Common myeloid progenitor, CD34-positive (primary cell): Measurements from ENCODE around the gene CDKN2AIPNL.

Experiments
- CTCF ChIA-PET: fragments of 350-600 bp; sonication (Branson Sonifier 250); formaldehyde crosslinking; loops from one replicate; lab custom pipeline; 2021; ENCODE audit warnings: antibody characterized with exemption; lab: Charles Lee
- POLR2A ChIA-PET: fragments of 350-600 bp; sonication (Branson Sonifier 250); formaldehyde crosslinking; loops from one replicate; lab custom pipeline; 2021; ENCODE audit warnings: antibody characterized with exemption; lab: Charles Lee
- DNase-seq, 3 donors: peaks; one replicate each; pipeline versions ENCODE4 v3.0.0 to v3.0.0-alpha.2; 2013
- H3K27ac ChIP-seq, 2 experiments: 1 replicate in 1 of 2; 2 replicates in 1 of 2; pipeline ENCODE4 v1.7.0; 2013; ENCODE audit warnings: inconsistent platforms in 2 of 2, low read length in 2 of 2, mild to moderate bottlenecking in 2 of 2, low read depth in 1 of 2, moderate library complexity in 1 of 2; ENCODE audit not compliant: severe bottlenecking in 2 of 2, insufficient read depth in 1 of 2, poor library complexity in 1 of 2
- H3K27me3 ChIP-seq, 5 experiments: replicated peaks in 2 of 5; 1 replicate in 3 of 5; 2 replicates in 2 of 5; pipeline versions ENCODE4 v1.6.1 to v1.7.0; 2013; ENCODE audit warnings: low read length in 4 of 5, mild to moderate bottlenecking in 2 of 5, moderate library complexity in 2 of 5, inconsistent platforms in 1 of 5; ENCODE audit not compliant: insufficient read depth in 5 of 5, control insufficient read depth in 4 of 5
- H3K36me3 ChIP-seq, 4 experiments: 1 replicate in 2 of 4; 2 replicates in 2 of 4; pipeline versions ENCODE4 v1.6.1 to v1.7.0; 2013; ENCODE audit warnings: low read length in 3 of 4, control low read depth in 1 of 4, mild to moderate bottlenecking in 1 of 4; ENCODE audit not compliant: control insufficient read depth in 4 of 4, insufficient read depth in 4 of 4
- H3K4me1 ChIP-seq, 4 experiments: 1 replicate in 3 of 4; 2 replicates in 1 of 4; pipeline versions ENCODE4 v1.6.1 to v1.7.1; 2013; ENCODE audit warnings: low read length in 3 of 4, mild to moderate bottlenecking in 3 of 4, control low read depth in 1 of 4, inconsistent platforms in 1 of 4, moderate library complexity in 1 of 4; ENCODE audit not compliant: control insufficient read depth in 4 of 4, insufficient read depth in 4 of 4; ENCODE audit errors: control extremely low read depth in 1 of 4
- H3K4me3 ChIP-seq, 7 experiments: 1 replicate in 4 of 7; 2 replicates in 3 of 7; pipeline versions ENCODE4 v1.5.1 to v1.7.0; 2013; ENCODE audit warnings: mild to moderate bottlenecking in 7 of 7, low read length in 6 of 7, moderate library complexity in 6 of 7, inconsistent platforms in 2 of 7, low read depth in 2 of 7, control low read depth in 1 of 7; ENCODE audit not compliant: insufficient read depth in 4 of 7, control insufficient read depth in 1 of 7; ENCODE audit errors: extremely low read depth in 1 of 7
- H3K9me3 ChIP-seq, 5 experiments: 1 replicate in 4 of 5; 2 replicates in 1 of 5; pipeline versions ENCODE4 v1.6.1 to v1.7.1; 2013; ENCODE audit warnings: low read length in 4 of 5, mild to moderate bottlenecking in 2 of 5, inconsistent platforms in 1 of 5, low read depth in 1 of 5, moderate library complexity in 1 of 5; ENCODE audit not compliant: control insufficient read depth in 4 of 5, insufficient read depth in 2 of 5; ENCODE audit errors: control extremely low read depth in 1 of 5
- WGBS: methylation state at CpG from one replicate; pipeline ENCODE4 v1.1.5; 2013; ENCODE audit not compliant: insufficient coverage; 5-methylcytosine and 5-hydroxymethylcytosine counted together

The CDKN2AIPNL gene

GRCh38 chr5:134371834-134372340, 39.8 kb downstream of the CDKN2AIPNL start:
- ChIA-PET POLR2A (interaction anchor here (0.5 to 1.2 kb wide), 6 partner anchors 17 to 168 kb away, joined by 3 to 5 read pairs (median 4); no protein-coding TSS in a partner anchor), CTCF (interaction anchor here (0.6 to 1.8 kb wide), 7 partner anchors 9 to 153 kb away, joined by 3 to 7 read pairs (median 4); partner anchors contain the start of gene JADE2)
- under 1% methylated on average over 29 of the region's 29 CpGs for WGBS
- Histone ChIP-seq H3K27ac (peak overlapping the region; percentile 99), H3K4me3 (peak overlapping the region; percentile 95 to 100 (median 98)), H3K36me3 (peaks cover 2 to 11% (median 7%) of the 10 kb centered on the region in 4 experiments), H3K27me3 (no peaks in the 10 kb centered on the region), H3K9me3 (no peaks in the 10 kb centered on the region), H3K4me1 (peaks cover 19 to 31% (median 26%) of the 10 kb centered on the region in 4 experiments)
- peak; percentile 15 to 49 (median 41) for DNase-seq

GRCh38 chr5:134370871-134371833, 40.5 kb downstream of the CDKN2AIPNL start, which contains the start of gene UBE2B:
Gene UBE2B, plus strand, starts transcription at chr5:134371569. Its CDS starts 27 bp downstream, at chr5:134371596.
- ChIA-PET POLR2A (interaction anchor here (0.6 to 1.2 kb wide), 4 partner anchors 28 to 156 kb away, joined by 3 to 4 read pairs (median 3); no protein-coding TSS in a partner anchor), CTCF (interaction anchor here (0.7 to 2.1 kb wide), 9 partner anchors 8 to 133 kb away, joined by 3 to 7 read pairs (median 4); no protein-coding TSS in a partner anchor)
- Histone ChIP-seq H3K4me1 (peaks cover 24 to 37% (median 31%) of the 10 kb centered on the region in 4 experiments), H3K27me3 (no peaks in the 10 kb centered on the region), H3K36me3 (peaks cover 2 to 5% (median 4%) of the 10 kb centered on the region in 4 experiments), H3K9me3 (no peaks in the 10 kb centered on the region), H3K4me3 (peak within 1 kb of the TSS; percentile 95 to 100 (median 98)), H3K27ac (peak within 1 kb of the TSS; percentile 99)
- 0% methylated on average over 49 of the region's 74 CpGs for WGBS
- peak; percentile 100 for DNase-seq

GRCh38 chr5:134370311-134370870, 41.3 kb downstream of the CDKN2AIPNL start:
- DNase-seq, result no peak
- ChIA-PET CTCF (interaction anchor here (0.9 to 2.1 kb wide), 3 partner anchors 9 to 132 kb away, joined by 3 to 7 read pairs (median 4); no protein-coding TSS in a partner anchor), POLR2A (interaction anchor here (0.6 kb wide), 1 partner anchor 47 kb away, joined by 3 read pairs; no protein-coding TSS in a partner anchor)
- H3K4me3 ChIP-seq, result peak overlapping the region in 6 of 7 experiments; percentile 81 to 99 (median 97)
- 31% methylated on average over 3 of the region's 5 CpGs for WGBS
- peaks cover 0 to 5% (median 3%) of the 10 kb centered on the region in 4 experiments for H3K36me3 ChIP-seq
- peak overlapping the region; percentile 99 for H3K27ac ChIP-seq
- H3K4me1 ChIP-seq, result peaks cover 26 to 39% (median 32%) of the 10 kb centered on the region in 4 experiments
- H3K9me3 ChIP-seq, result no peaks in the 10 kb centered on the region
- H3K27me3 ChIP-seq, result no peaks in the 10 kb centered on the region

- CTCF ChIA-PET, result no interaction called here
- POLR2A ChIA-PET, result no interaction called here
- 85% methylated on average over 1 of the region's 1 CpG for WGBS
These were observed 46.1 kb downstream of the CDKN2AIPNL start for GRCh38 chr5:134365604-134366003.

GRCh38 chr5:134355681-134356080, 56.0 kb downstream of the CDKN2AIPNL start:
- Histone ChIP-seq H3K4me1 (no peaks in the 10 kb centered on the region), H3K27ac (no peak overlapping the region), H3K4me3 (no peak overlapping the region), H3K9me3 (no peaks in the 10 kb centered on the region), H3K36me3 (no peaks in the 10 kb centered on the region), H3K27me3 (no peaks in the 10 kb centered on the region)
- no peak for DNase-seq
- WGBS, result no CpG with 5 or more reads among the region's 5 CpGs
- ChIA-PET CTCF (interaction anchor here (0.9 kb wide), 1 partner anchor 380 kb away, joined by 3 read pairs; no protein-coding TSS in a partner anchor), POLR2A (no interaction called here)

More at GRCh38 chr5:134365604-134366003, 46.1 kb downstream of the CDKN2AIPNL start:
- peaks cover 13 to 24% (median 21%) of the 10 kb centered on the region in 4 experiments for H3K4me1 ChIP-seq
- H3K36me3 ChIP-seq, result no peaks in the 10 kb centered on the region
- no peaks in the 10 kb centered on the region for H3K27me3 ChIP-seq
- DNase-seq, result no peak
- H3K27ac ChIP-seq, result no peak overlapping the region
- H3K4me3 ChIP-seq, result no peak overlapping the region
- H3K9me3 ChIP-seq, result no peaks in the 10 kb centered on the region
